Right lobe of liver (tissue), 4 donors: Measurements from ENCODE around the gene GTF2IRD1.

ENCODE experiments used
- CTCF ChIP-seq, 4 donors: fragments of 200-600 bp in 3 of 4; fragments of 450-650 bp in 1 of 4; IDR thresholded peaks; one replicate each; pipeline versions ENCODE4 v1.5.1 to v1.8.0; 2016 to 2022; ENCODE audit warnings: antibody characterized with exemption in 4 of 4, mild to moderate bottlenecking in 2 of 4
- POLR2A ChIP-seq: fragments of 450-650 bp; IDR thresholded peaks from one replicate; pipeline ENCODE4 v1.6.1; 2017; ENCODE audit warnings: antibody characterized with exemption, mild to moderate bottlenecking
- donor health status: DM: no; HTN: no; CAD: no.
- donor health status: DM: no; HTN: no; CAD: no.
- donor health status: DM: no; HTN: yes; CAD: no.

- no peak for TF ChIP-seq CTCF (IDR thresholded peaks at IDR 0.05)
- TF ChIP-seq POLR2A = no peak
Measured at GRCh38 chr7:74410772-74411171, 42.9 kb upstream of the GTF2IRD1 start.
